ENCODE results near the gene TLX3.

TLX3 gene

DNA sequence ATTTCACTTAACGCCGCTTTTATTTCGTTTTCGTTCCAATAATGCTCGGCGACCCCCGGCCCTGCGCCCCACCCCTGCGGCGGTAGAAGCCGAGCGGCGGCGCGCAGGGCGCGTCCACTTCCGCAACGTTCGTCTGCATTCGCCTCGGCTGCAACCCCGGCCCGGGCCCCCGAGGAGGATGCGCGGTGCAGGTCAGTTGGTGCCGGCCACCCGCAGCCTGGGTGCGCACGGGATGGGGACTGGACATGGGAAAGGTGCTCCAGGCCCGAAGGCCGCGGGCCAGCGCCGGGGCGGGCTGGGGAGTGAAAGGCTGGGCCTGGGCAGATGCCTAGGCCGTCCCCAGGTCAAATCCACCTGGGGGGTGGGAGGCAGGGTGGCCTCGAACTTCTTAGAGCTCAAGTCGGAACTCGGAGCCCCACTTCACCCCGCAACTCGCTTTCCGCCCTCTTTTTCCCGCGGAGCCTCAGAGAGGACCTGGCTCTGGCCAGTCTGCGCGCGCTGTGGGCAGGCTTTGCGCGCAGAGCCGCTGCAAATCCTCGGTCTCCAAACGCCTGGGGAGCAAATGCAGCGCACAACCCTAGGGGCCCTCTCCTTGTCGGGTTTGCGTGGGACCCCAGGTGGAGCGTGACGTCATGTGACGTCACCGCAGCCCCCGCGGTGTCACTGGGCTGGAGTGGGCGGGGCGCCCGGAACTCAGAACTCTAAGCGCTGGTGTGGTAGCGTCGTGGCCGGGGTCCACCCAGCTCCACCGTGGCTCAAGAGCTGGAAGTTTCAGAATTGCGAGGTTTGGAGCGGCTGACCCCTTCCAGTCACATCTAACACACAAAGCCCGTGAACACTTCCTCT is 3.3 kb downstream of the TLX3 start:
- TF ChIP-seq, protein P1, sequence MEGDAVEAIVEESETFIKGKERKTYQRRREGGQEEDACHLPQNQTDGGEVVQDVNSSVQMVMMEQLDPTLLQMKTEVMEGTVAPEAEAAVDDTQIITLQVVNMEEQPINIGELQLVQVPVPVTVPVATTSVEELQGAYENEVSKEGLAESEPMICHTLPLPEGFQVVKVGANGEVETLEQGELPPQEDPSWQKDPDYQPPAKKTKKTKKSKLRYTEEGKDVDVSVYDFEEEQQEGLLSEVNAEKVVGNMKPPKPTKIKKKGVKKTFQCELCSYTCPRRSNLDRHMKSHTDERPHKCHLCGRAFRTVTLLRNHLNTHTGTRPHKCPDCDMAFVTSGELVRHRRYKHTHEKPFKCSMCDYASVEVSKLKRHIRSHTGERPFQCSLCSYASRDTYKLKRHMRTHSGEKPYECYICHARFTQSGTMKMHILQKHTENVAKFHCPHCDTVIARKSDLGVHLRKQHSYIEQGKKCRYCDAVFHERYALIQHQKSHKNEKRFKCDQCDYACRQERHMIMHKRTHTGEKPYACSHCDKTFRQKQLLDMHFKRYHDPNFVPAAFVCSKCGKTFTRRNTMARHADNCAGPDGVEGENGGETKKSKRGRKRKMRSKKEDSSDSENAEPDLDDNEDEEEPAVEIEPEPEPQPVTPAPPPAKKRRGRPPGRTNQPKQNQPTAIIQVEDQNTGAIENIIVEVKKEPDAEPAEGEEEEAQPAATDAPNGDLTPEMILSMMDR (IDR thresholded peaks at IDR 0.05; ENCODE audit: low read depth, low read length) = no peak
- DNase-seq (ENCODE audit: extremely low read depth, low read depth) = no peak

DNA sequence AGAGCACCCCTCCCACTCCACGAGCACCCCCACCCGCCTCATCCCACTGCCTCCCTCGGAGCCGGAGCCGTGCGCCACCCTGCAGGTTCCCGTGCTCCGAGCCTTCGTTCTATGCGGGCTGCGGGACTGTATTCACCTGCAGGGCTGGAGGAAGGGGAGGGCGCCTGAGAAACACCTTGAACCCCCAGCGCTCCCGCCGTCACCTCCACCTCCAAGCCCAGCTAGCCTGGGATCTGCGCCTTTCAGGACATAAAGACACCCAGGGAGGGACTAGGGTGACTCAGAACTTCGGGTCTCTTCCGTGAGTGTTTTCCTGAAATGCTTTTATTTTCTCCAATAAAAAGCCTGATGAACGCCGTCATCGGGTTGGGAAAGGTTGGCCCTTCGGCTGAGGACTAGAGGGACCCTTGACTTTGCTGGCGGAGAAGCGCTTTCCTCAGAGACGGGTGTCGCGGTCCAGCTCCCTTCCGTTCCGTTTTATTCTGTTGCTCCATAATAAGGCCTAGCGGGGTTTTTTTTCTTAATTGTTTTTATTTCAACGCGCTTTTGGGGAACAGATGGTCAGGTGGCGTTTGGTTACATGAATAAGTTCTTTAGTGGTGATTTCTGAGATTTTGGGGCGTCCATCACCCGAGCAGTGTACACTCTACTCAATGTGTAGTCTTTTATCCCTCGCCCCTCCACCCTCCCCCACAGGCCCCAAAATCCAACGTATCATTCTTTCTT is 4.6 kb downstream of the TLX3 start:
- DNase-seq (ENCODE audit: extremely low read depth, low read depth) = no peak
- TF ChIP-seq, protein P1 (IDR thresholded peaks at IDR 0.05; ENCODE audit: low read depth, low read length) = no peak

DNA sequence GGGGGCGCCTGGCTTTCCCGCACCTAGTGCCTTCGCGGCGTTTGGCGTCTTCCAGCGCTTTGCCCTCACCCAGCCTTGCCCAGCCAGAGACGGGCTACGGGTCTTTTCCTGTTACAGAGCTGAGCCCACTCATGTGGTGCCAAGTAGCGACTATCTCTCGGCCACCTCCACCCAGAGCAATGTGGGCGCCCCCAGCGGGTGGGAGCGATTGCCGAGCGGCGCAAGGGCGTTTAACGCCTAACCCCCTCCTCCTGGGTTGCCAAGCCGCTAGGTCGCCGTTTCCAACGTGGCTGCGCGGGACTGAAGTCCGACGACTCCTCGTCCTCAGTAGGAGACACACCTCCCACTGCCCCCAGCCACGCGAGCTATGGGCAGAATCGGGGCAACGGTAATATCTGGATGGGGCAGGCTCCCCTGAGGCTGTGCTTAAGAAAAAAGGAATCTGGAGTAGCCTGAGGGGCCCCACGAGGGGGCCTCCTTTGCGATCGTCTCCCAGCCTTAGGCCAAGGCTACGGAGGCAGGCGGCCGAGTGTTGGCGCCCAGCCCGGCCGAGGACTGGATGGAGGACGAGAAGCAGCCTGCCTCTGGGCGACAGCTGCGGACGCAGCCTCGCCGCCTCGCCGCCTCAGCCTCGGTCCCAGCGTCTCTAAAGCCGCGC is 5.8 kb downstream of the TLX3 start:
- TF ChIP-seq, protein P1 (IDR thresholded peaks at IDR 0.05; ENCODE audit: low read depth, low read length) = no peak
- DNase-seq (ENCODE audit: extremely low read depth, low read depth) = no peak

DNA sequence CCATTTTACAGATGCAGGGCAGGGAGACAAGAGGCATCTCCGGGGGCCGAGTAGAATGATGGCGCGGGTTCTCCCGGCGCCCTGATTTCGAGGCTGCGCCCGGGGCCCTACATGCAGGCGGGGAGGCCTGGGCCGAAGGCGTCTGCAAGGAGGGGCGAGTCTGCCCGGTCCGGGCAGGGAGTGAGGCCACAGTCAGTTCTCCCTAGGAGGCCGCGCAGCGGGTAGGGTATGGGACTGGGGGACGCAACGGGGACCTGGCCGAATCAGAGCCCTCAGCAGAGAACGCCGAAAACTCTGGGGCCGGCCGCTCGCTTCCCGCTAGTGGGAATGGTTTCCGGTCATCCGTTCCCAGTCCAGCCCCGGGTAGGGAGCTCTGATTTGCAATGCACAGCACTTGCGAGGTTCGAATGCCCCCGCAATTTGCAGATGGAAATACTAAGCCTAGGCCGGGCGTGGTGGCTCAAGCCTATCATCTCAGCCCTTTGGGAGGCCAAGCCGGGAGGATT is 6.4 kb downstream of the TLX3 start:
- no peak for DNase-seq (ENCODE audit: extremely low read depth, low read depth)
- TF ChIP-seq, protein P1 (IDR thresholded peaks at IDR 0.05; ENCODE audit: low read depth, low read length) = no peak

DNA sequence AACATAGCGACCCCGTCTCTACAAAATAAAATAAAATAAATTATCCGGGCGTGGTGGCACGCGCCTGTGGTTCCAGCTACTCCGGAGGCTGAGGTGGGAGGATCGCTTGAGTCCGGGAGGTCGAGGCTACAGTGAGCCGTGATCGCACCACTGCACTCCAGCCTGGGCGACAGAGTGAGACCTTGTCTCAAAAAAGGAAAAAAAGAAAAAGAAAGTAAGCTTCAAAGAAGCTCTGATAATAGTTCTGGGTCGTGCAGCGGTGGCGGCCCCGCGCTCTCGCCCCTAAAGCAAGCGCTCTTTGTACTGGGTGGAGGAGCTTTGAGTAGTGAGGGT is 6.8 kb downstream of the TLX3 start:
- DNase-seq (ENCODE audit: extremely low read depth, low read depth) = no peak
- TF ChIP-seq, protein P1 (IDR thresholded peaks at IDR 0.05; ENCODE audit: low read depth, low read length) = no peak

DNA sequence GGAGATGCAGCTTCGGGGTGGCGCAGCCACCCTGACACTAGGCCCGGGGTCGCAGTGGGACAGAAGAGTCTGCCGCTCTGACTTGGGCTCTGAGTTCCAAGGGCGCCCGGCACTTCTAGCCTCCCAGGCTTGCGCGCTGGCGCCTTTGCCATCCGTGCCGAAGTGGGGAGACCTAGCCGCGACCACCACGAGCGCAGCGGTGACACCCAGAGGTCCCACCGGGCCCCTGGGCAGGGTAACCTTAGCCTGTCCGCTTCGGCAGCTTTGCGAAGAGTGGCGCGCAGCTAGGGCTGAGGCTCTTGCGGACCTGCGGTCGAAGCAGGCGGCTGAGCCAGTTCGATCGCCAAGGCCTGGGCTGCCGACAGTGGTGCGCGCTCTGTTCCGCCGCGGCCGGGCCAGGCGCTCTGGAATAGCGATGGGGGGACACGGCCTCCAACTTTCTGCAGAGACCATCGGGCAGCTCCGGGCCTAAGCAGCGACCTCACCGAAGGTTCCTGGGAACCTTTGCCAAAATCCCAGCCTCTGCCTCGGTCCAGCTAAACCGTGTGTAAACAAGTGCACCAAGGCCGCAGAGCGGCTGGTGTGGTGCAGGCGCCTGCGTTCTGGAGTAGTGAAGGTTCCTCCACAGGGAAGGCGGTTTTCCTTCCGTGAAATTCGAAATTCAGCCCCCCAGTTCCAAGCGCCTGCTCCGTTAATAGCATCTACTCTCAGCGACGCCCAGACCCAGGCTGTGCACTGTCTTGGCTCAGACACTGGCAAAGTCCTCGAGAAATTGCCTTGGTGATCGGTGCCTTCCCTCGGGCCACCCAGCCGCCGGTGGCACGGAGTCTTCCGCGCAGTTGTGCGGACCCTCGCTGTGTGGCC is 7.4 kb downstream of the TLX3 start:
- TF ChIP-seq, protein P1 (IDR thresholded peaks at IDR 0.05; ENCODE audit: low read depth, low read length) = no peak
- DNase-seq (ENCODE audit: extremely low read depth, low read depth) = no peak

Measured in AG09319 (cell line).